CD8-positive, alpha-beta memory T cell (primary cell): Measurements from ENCODE around the gene WFDC10A. TPM values are rescaled to one million over a fixed set of nuclear protein-coding genes. Genes with fewer than 3 reads are reported as not detected.
A peak's percentile ranks its signal among the peaks of the same experiment; 100 is the strongest.
"Not testable (repeated sequence)": the region's sequence is repeated elsewhere in the genome, so short reads cannot be mapped to it uniquely, and the experiment has no call there.

ENCODE experiments used
- CTCF ChIA-PET: fragments of 350-600 bp; sonication (Branson Sonifier 250); formaldehyde crosslinking; loops from one replicate; lab custom pipeline; 2021; ENCODE audit warnings: antibody characterized with exemption; lab: Charles Lee
- POLR2A ChIA-PET: fragments of 350-600 bp; sonication (Branson Sonifier 250); formaldehyde crosslinking; loops from one replicate; lab custom pipeline; 2021; ENCODE audit warnings: antibody characterized with exemption; lab: Charles Lee
- DNase-seq, 5 donors: peaks; one replicate each; pipeline versions ENCODE4 v3.0.0 to v3.0.0-alpha.2; 2020 to 2022; ENCODE audit warnings: mixed read lengths in 1 of 5
- H3K27ac ChIP-seq: one replicate; pipeline ENCODE4 v1.7.0; 2013; ENCODE audit warnings: low read depth, mild to moderate bottlenecking, low read length, moderate library complexity
- H3K27me3 ChIP-seq: 2 replicates; pipeline ENCODE4 v1.7.0; 2013; ENCODE audit warnings: low read length, mild to moderate bottlenecking; ENCODE audit not compliant: insufficient read depth, poor library complexity, severe bottlenecking
- H3K36me3 ChIP-seq: 2 replicates; pipeline ENCODE4 v1.7.0; 2013; ENCODE audit warnings: mild to moderate bottlenecking, low read length, moderate library complexity; ENCODE audit not compliant: insufficient read depth
- H3K4me1 ChIP-seq: 2 replicates; pipeline ENCODE4 v1.7.0; 2013; ENCODE audit warnings: mild to moderate bottlenecking, low read length, moderate library complexity; ENCODE audit not compliant: insufficient read depth
- H3K4me3 ChIP-seq: 2 replicates; pipeline ENCODE4 v1.7.0; 2013; ENCODE audit warnings: mild to moderate bottlenecking, low read length
- H3K9me3 ChIP-seq: 2 replicates; pipeline ENCODE4 v1.7.0; 2013; ENCODE audit warnings: mild to moderate bottlenecking, low read length
- H3K27ac Mint-ChIP-seq, 8 donors: one replicate each; pipeline ENCODE4 v1.8.0; 2020 to 2021; ENCODE audit warnings: mixed read lengths in 8 of 8, mild to moderate bottlenecking in 6 of 8, inconsistent platforms in 3 of 8, moderate library complexity in 3 of 8
- H3K27me3 Mint-ChIP-seq, 2 donors: one replicate each; pipeline ENCODE4 v1.8.0; 2020 to 2021; ENCODE audit warnings: mixed read lengths in 2 of 2, mild to moderate bottlenecking in 1 of 2, moderate library complexity in 1 of 2
- H3K36me3 Mint-ChIP-seq, 3 donors: one replicate each; pipeline ENCODE4 v1.8.0; 2020 to 2021; ENCODE audit warnings: mixed read lengths in 3 of 3, inconsistent platforms in 1 of 3, mild to moderate bottlenecking in 1 of 3
- H3K4me1 Mint-ChIP-seq, 3 donors: one replicate each; pipeline ENCODE4 v1.8.0; 2020 to 2021; ENCODE audit warnings: mixed read lengths in 3 of 3, inconsistent platforms in 1 of 3, mild to moderate bottlenecking in 1 of 3
- H3K4me3 Mint-ChIP-seq, 7 donors: one replicate each; pipeline ENCODE4 v1.8.0; 2020 to 2021; ENCODE audit warnings: mixed read lengths in 7 of 7, mild to moderate bottlenecking in 6 of 7, moderate library complexity in 4 of 7, inconsistent platforms in 2 of 7
- H3K9me3 Mint-ChIP-seq, 5 donors: one replicate each; pipeline ENCODE4 v1.8.0; 2020 to 2022; ENCODE audit warnings: mixed read lengths in 5 of 5, mild to moderate bottlenecking in 3 of 5, moderate library complexity in 2 of 5, inconsistent platforms in 1 of 5
- polyA plus RNA-seq: library from polyadenylated mRNA; unstranded; fragments of 300-500 nt; fragmentation: Illumina TruSeq; gene quantifications from one replicate; pipeline ENCODE4 v1.2.3, GENCODE V29; 2021
- total RNA-seq, 2 experiments: library from RNA; stranded (reverse); gene quantifications; one replicate each; pipeline ENCODE4 v1.2.3, GENCODE V29; 2021

Gene WFDC10A
- total RNA-seq (not detected), polyA plus RNA-seq (not detected)

DNA sequence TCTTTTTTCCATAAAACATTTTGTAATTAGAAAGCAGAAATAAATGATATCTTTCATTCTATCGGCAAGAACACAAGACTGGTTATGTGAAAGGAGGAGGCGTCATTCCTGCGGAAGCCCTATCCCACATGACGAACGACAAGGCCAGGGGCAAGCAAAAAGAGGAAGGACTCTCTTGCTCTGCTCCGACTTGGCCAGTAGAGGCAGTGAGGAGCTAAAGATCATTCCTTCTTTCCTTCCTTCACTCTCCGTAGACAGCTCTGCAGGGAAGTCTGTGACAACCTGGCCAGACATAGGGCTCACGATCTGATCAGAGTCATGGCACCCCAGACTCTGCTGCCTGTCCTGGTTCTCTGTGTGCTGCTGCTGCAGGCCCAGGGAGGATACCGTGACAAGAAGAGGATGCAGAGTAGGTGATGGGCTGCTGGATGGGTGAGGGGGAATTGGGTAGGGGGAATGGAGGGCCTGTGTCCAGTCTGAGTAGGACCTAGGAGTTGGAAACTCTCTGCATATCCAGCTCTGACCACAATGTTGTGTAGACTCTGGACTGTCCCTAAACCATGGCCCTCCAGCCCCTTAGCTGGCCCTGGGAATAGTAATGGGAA is at the start of gene WFDC10A:
Gene WFDC10A, plus strand, starts transcription at position 244 of the 605 bp plus-strand sequence. Its CDS starts 75 bp downstream, at position 319.
- ChIA-PET CTCF (interaction anchor here (1.6 kb wide), 2 partner anchors 10 to 141 kb away, joined by 6 read pairs; no protein-coding TSS in a partner anchor), POLR2A (no interaction called here)
- Mint-ChIP-seq H3K36me3 (peaks cover 0 to 4% (median 2%) of the 10 kb centered on the region in 3 donors), H3K27ac (peak within 1 kb of the TSS in 1 of 8 donors; percentile 24), H3K27me3 (peaks cover 24 to 52% of the 10 kb centered on the region in 2 donors), H3K9me3 (peaks cover 0 to 4% (median 0%) of the 10 kb centered on the region in 5 donors), H3K4me1 (peaks cover 2 to 4% (median 4%) of the 10 kb centered on the region in 3 donors), H3K4me3 (no peak within 1 kb of the TSS)
- no peak within 1 kb of the TSS for H3K27ac ChIP-seq
- DNase-seq = no peak
- H3K4me1 ChIP-seq = no peaks in the 10 kb centered on the region
- H3K27me3 ChIP-seq = no peaks in the 10 kb centered on the region
- H3K9me3 ChIP-seq = no peaks in the 10 kb centered on the region
- H3K36me3 ChIP-seq = no peaks in the 10 kb centered on the region
- no peak within 1 kb of the TSS for H3K4me3 ChIP-seq

DNA sequence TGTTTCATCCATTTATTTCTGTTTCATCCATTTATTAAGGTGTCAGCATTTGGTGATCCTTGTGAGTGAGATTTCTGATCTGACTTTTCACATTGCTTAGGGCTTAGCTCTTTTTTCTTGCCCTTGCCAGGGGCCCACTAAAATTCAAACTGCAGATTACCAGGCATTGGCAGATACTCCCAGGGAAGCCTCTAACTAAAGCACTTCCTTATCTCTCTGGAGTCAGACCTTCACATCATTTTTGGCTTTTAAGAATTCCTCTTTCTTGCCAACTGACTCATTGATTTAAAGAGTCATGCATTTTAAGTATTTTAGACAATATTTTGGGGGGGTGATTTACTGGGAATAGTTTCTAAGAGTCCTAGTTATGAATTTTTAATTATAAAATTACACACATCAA is 47.8 kb upstream of the WFDC10A start:
- H3K36me3 ChIP-seq = no peaks in the 10 kb centered on the region
- POLR2A ChIA-PET = no interaction called here
- no peak overlapping the region for H3K4me3 ChIP-seq
- no peaks in the 10 kb centered on the region for H3K9me3 ChIP-seq
- no peak overlapping the region for H3K27ac ChIP-seq
- DNase-seq = no peak
- Mint-ChIP-seq H3K9me3 (no peaks in the 10 kb centered on the region), H3K4me1 (no peaks in the 10 kb centered on the region), H3K36me3 (no peaks in the 10 kb centered on the region), H3K27ac (peak overlapping the region in 1 of 8 donors; percentile 20), H3K27me3 (peaks cover 5 to 25% of the 10 kb centered on the region in 2 donors), H3K4me3 (no peak overlapping the region)
- H3K27me3 ChIP-seq = no peaks in the 10 kb centered on the region
- no peaks in the 10 kb centered on the region for H3K4me1 ChIP-seq
- CTCF ChIA-PET = no interaction called here

DNA sequence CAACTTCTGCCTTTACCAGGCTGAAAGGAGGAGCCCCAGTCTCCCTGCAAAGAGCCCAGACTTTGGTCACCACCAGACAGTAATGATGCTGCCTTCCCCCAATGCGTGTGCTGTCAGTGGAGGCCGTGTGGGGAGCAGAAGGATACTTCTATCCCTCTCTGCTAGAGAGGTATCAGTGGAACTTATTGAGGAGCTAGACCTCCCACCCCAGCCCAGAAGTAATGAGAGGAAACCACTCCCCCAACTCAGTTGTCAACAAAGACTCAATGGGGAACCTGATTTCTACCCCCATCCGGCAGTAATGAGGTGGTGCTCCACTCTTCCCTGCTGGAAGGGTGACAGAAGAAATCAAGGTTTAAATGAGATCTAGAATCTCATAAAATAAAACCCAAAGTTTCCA is 46.0 kb upstream of the WFDC10A start:
- H3K36me3 Mint-ChIP-seq = no peaks in the 10 kb centered on the region

DNA sequence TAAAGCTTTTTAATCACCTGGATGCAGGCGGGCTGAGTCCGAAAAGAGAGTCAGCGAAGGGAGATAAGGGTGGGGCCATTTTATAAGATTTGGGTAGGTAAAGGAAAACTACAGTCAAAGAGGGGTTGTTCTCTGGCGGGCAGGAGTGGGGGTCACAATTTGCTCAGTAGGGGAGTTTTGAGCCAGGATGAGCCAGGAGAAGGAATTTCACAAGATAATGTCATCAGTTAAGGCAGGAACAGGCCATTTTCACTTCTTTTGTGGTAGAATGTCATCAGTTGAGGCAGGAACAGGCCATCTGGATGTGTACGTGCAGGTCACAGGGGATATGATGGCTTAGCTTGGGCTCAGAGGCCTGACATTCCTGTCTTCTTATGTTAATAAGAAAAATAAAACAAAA is 45.2 kb upstream of the WFDC10A start:
- CTCF ChIA-PET, H3K9me3 Mint-ChIP-seq, H3K4me1 ChIP-seq, H3K27me3 ChIP-seq, H3K36me3 ChIP-seq, H3K4me1 Mint-ChIP-seq, H3K27ac ChIP-seq, H3K4me3 ChIP-seq, H3K36me3 Mint-ChIP-seq, DNase-seq, H3K4me3 Mint-ChIP-seq, H3K27ac Mint-ChIP-seq, H3K9me3 ChIP-seq, POLR2A ChIA-PET: not testable (repeated sequence)
- peaks cover 3 to 20% of the 10 kb centered on the region in 2 donors for H3K27me3 Mint-ChIP-seq

More for the DNA sequence above, 46.0 kb upstream of the WFDC10A start:
- Mint-ChIP-seq H3K4me1 (no peaks in the 10 kb centered on the region), H3K27ac (no peak overlapping the region), H3K9me3 (no peaks in the 10 kb centered on the region), H3K27me3 (peaks cover 8 to 25% of the 10 kb centered on the region in 2 donors), H3K4me3 (no peak overlapping the region)
- Histone ChIP-seq H3K27me3 (no peaks in the 10 kb centered on the region), H3K36me3 (no peaks in the 10 kb centered on the region), H3K9me3 (no peaks in the 10 kb centered on the region), H3K4me1 (no peaks in the 10 kb centered on the region), H3K4me3 (no peak overlapping the region), H3K27ac (no peak overlapping the region)
- DNase-seq = no peak
- ChIA-PET CTCF (no interaction called here), POLR2A (no interaction called here)

GRCh38 chr20:45585986-45586385 is 43.6 kb upstream of the WFDC10A start:
- CTCF ChIA-PET = not testable (repeated sequence)

GRCh38 chr20:45588800-45589199 is 40.7 kb upstream of the WFDC10A start:
- DNase-seq = no peak
- H3K27me3 Mint-ChIP-seq = peaks cover 6 to 15% of the 10 kb centered on the region in 2 donors
- no peaks in the 10 kb centered on the region for H3K27me3 ChIP-seq
- no peaks in the 10 kb centered on the region for H3K9me3 Mint-ChIP-seq
- no peak overlapping the region for H3K27ac Mint-ChIP-seq
- POLR2A ChIA-PET = no interaction called here
- no peaks in the 10 kb centered on the region for H3K36me3 Mint-ChIP-seq
- CTCF ChIA-PET = no interaction called here
- no peaks in the 10 kb centered on the region for H3K9me3 ChIP-seq
- H3K4me3 Mint-ChIP-seq = no peak overlapping the region
- H3K4me1 Mint-ChIP-seq = no peaks in the 10 kb centered on the region
- no peaks in the 10 kb centered on the region for H3K4me1 ChIP-seq
- no peaks in the 10 kb centered on the region for H3K36me3 ChIP-seq
- no peak overlapping the region for H3K27ac ChIP-seq
- no peak overlapping the region for H3K4me3 ChIP-seq

More at GRCh38 chr20:45585986-45586385, 43.6 kb upstream of the WFDC10A start:
- H3K27ac ChIP-seq, H3K9me3 Mint-ChIP-seq, H3K4me3 Mint-ChIP-seq, H3K4me1 Mint-ChIP-seq, H3K36me3 ChIP-seq, POLR2A ChIA-PET, H3K4me1 ChIP-seq, H3K9me3 ChIP-seq, H3K27me3 ChIP-seq, H3K36me3 Mint-ChIP-seq, H3K27ac Mint-ChIP-seq, DNase-seq, H3K4me3 ChIP-seq, H3K27me3 Mint-ChIP-seq: not testable (repeated sequence)

GRCh38 chr20:45589725-45590124 is 39.8 kb upstream of the WFDC10A start:
- no peaks in the 10 kb centered on the region for H3K9me3 Mint-ChIP-seq
- no peak for DNase-seq
- no peaks in the 10 kb centered on the region for H3K36me3 ChIP-seq
- CTCF ChIA-PET = no interaction called here
- H3K27me3 Mint-ChIP-seq = peaks cover 10 to 24% of the 10 kb centered on the region in 2 donors
- no peaks in the 10 kb centered on the region for H3K4me1 Mint-ChIP-seq
- H3K36me3 Mint-ChIP-seq = no peaks in the 10 kb centered on the region
- H3K27me3 ChIP-seq = no peaks in the 10 kb centered on the region
- H3K27ac ChIP-seq = no peak overlapping the region
- POLR2A ChIA-PET = no interaction called here
- no peak overlapping the region for H3K4me3 Mint-ChIP-seq
- H3K27ac Mint-ChIP-seq = no peak overlapping the region
- H3K4me3 ChIP-seq = no peak overlapping the region
- no peaks in the 10 kb centered on the region for H3K9me3 ChIP-seq
- no peaks in the 10 kb centered on the region for H3K4me1 ChIP-seq

GRCh38 chr20:45592574-45593189 is 36.9 kb upstream of the WFDC10A start:
- DNase-seq = peak in 2 of 5 donors; percentile 0 to 10
- ChIA-PET POLR2A (no interaction called here), CTCF (no interaction called here)
- no peaks in the 10 kb centered on the region for H3K4me1 ChIP-seq
- H3K4me3 Mint-ChIP-seq = no peak overlapping the region
- no peaks in the 10 kb centered on the region for H3K9me3 Mint-ChIP-seq
- no peak overlapping the region for H3K27ac ChIP-seq
- no peaks in the 10 kb centered on the region for H3K36me3 ChIP-seq
- H3K4me1 Mint-ChIP-seq = no peaks in the 10 kb centered on the region
- H3K27me3 ChIP-seq = no peaks in the 10 kb centered on the region
- no peak overlapping the region for H3K4me3 ChIP-seq
- no peak overlapping the region for H3K27ac Mint-ChIP-seq
- H3K27me3 Mint-ChIP-seq = peaks cover 15 to 43% of the 10 kb centered on the region in 2 donors
- H3K9me3 ChIP-seq = no peaks in the 10 kb centered on the region
- no peaks in the 10 kb centered on the region for H3K36me3 Mint-ChIP-seq
